ENCODE results near the gene MSH3.
A peak's percentile ranks its signal among the peaks of the same experiment; 100 is the strongest.

Gene MSH3

GRCh38 chr5:80654391-80655230, at the start of gene MSH3, which contains the start of gene DHFR:
Gene MSH3 (plus strand): TSS chr5:80654652. CDS start chr5:80654728, 76 bp downstream.
Gene DHFR (minus strand): TSS chr5:80654983. CDS start chr5:80654489, 494 bp downstream.
- peak; percentile 75 to 78 for DNase-seq (ENCODE audit: low read depth in 2 of 2)

- no peak for DNase-seq (ENCODE audit: low read depth in 2 of 2)
These were observed 47.1 kb upstream of the MSH3 start for GRCh38 chr5:80607343-80607742.

GRCh38 chr5:80607832-80608231, 46.6 kb upstream of the MSH3 start:
- DNase-seq (ENCODE audit: low read depth in 2 of 2), result no peak

GRCh38 chr5:80608731-80609130, 45.7 kb upstream of the MSH3 start:
- no peak for DNase-seq (ENCODE audit: low read depth in 2 of 2)

- DNase-seq (ENCODE audit: low read depth in 2 of 2), result no peak
These were observed 44.8 kb upstream of the MSH3 start for GRCh38 chr5:80609692-80610091.

GRCh38 chr5:80615266-80615914, 39.1 kb upstream of the MSH3 start:
- no peak for DNase-seq (ENCODE audit: low read depth in 2 of 2)

- DNase-seq (ENCODE audit: low read depth in 2 of 2), result no peak
These were observed 36.0 kb upstream of the MSH3 start for GRCh38 chr5:80618438-80618837.

GRCh38 chr5:80619086-80619485, 35.4 kb upstream of the MSH3 start:
- DNase-seq (ENCODE audit: low read depth in 2 of 2), result no peak

- peak in 1 of 2 experiments; percentile 2 for DNase-seq (ENCODE audit: low read depth in 2 of 2)
These were observed 34.2 kb upstream of the MSH3 start for GRCh38 chr5:80620211-80620610.

- DNase-seq (ENCODE audit: low read depth in 2 of 2), result no peak
These were observed 31.7 kb upstream of the MSH3 start for GRCh38 chr5:80622756-80623155.

- no peak for DNase-seq (ENCODE audit: low read depth in 2 of 2)
These were observed 30.5 kb upstream of the MSH3 start for GRCh38 chr5:80623999-80624398.

GRCh38 chr5:80625230-80625629, 29.2 kb upstream of the MSH3 start:
- no peak for DNase-seq (ENCODE audit: low read depth in 2 of 2)

- DNase-seq (ENCODE audit: low read depth in 2 of 2), result no peak
These were observed 25.2 kb upstream of the MSH3 start for GRCh38 chr5:80629281-80629680.

GRCh38 chr5:80631278-80632259, 22.9 kb upstream of the MSH3 start:
- no peak for DNase-seq (ENCODE audit: low read depth in 2 of 2)

GRCh38 chr5:80632700-80633099, 21.8 kb upstream of the MSH3 start:
- no peak for DNase-seq (ENCODE audit: low read depth in 2 of 2)

GRCh38 chr5:80634193-80634592, 20.3 kb upstream of the MSH3 start:
- DNase-seq (ENCODE audit: low read depth in 2 of 2), result no peak

GRCh38 chr5:80641353-80641752, 13.1 kb upstream of the MSH3 start:
- DNase-seq (ENCODE audit: low read depth in 2 of 2), result no peak

GRCh38 chr5:80644900-80645299, 9.6 kb upstream of the MSH3 start:
- DNase-seq (ENCODE audit: low read depth in 2 of 2), result no peak

GRCh38 chr5:80646926-80647325, 7.5 kb upstream of the MSH3 start:
- no peak for DNase-seq (ENCODE audit: low read depth in 2 of 2)

GRCh38 chr5:80653502-80653901, 950 bp upstream of the MSH3 start:
- DNase-seq (ENCODE audit: low read depth in 2 of 2), result no peak

- no peak for DNase-seq (ENCODE audit: low read depth in 2 of 2)
These were observed 430 bp upstream of the MSH3 start for GRCh38 chr5:80654054-80654390.

- DNase-seq (ENCODE audit: low read depth in 2 of 2), result no peak
These were observed 851 bp downstream of the MSH3 start for GRCh38 chr5:80655231-80655774.
